GM06990 (cell line): Measurements from ENCODE around the gene SCUBE1.

ENCODE experiments used
- DNase-seq: peaks from one replicate; pipeline ENCODE4 v3.0.0-alpha.2; 2011; ENCODE audit not compliant: insufficient read length; ENCODE audit errors: extremely low read depth
- H3K27me3 ChIP-seq: replicated peaks from 2 replicates; pipeline ENCODE4 v1.6.0; 2011; ENCODE audit warnings: low read length; ENCODE audit not compliant: control insufficient read depth, insufficient read depth
- H3K36me3 ChIP-seq: 2 replicates; pipeline ENCODE4 v1.5.1; 2011; ENCODE audit warnings: low read length; ENCODE audit not compliant: control insufficient read depth, insufficient read depth
- H3K4me3 ChIP-seq: replicated peaks from 2 replicates; pipeline ENCODE4 v1.5.1; 2011; ENCODE audit warnings: low read depth, mild to moderate bottlenecking, control low read depth, low read length
- TF ChIP-seq, protein P1 (sequence below): IDR thresholded peaks from 2 replicates; pipeline ENCODE4 v1.5.1; 2011; ENCODE audit warnings: low read length, control low read depth, mild to moderate bottlenecking, inconsistent platforms; ENCODE audit not compliant: insufficient read depth, poor library complexity, severe bottlenecking

The SCUBE1 gene

DNA sequence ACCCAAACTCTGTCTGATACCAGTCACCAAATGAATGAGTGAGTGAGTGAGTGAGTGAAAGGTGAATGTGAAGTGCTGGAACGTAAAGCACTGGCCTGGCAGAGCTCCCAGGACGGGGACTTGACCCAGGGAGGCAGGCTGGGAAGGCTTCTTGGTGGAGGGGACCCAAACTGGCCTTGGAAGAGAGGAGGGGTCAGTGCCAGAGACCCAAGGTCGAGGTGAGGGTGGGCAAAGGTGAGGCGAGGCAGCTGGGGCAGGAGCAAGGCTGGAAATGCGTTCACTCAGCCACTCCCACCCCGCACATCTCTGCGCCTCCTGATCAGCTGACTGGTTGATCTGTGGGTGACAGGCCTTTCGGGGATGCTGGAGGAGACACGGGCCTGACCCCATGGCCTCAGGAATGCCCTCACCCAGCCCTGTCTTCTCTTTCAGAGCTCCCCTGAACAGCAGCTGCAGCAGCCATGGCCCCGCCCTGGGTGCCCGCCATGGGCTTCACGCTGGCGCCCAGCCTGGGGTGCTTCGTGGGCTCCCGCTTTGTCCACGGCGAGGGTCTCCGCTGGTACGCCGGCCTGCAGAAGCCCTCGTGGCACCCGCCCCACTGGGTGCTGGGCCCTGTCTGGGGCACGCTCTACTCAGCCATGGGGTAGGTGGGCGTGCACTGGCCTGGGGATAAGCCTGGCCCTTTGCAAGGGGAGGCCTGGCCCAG, 184.2 kb downstream of the SCUBE1 start:
- TF ChIP-seq, protein P1, sequence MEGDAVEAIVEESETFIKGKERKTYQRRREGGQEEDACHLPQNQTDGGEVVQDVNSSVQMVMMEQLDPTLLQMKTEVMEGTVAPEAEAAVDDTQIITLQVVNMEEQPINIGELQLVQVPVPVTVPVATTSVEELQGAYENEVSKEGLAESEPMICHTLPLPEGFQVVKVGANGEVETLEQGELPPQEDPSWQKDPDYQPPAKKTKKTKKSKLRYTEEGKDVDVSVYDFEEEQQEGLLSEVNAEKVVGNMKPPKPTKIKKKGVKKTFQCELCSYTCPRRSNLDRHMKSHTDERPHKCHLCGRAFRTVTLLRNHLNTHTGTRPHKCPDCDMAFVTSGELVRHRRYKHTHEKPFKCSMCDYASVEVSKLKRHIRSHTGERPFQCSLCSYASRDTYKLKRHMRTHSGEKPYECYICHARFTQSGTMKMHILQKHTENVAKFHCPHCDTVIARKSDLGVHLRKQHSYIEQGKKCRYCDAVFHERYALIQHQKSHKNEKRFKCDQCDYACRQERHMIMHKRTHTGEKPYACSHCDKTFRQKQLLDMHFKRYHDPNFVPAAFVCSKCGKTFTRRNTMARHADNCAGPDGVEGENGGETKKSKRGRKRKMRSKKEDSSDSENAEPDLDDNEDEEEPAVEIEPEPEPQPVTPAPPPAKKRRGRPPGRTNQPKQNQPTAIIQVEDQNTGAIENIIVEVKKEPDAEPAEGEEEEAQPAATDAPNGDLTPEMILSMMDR, result no peak
- H3K27me3 ChIP-seq, result no peaks in the 10 kb centered on the region
- no peak overlapping the region for H3K4me3 ChIP-seq
- 0 out of 2 replicates have a peak, but pooled peaks cover 1% of the 10 kb centered on the region for H3K36me3 ChIP-seq
- no peak for DNase-seq

DNA sequence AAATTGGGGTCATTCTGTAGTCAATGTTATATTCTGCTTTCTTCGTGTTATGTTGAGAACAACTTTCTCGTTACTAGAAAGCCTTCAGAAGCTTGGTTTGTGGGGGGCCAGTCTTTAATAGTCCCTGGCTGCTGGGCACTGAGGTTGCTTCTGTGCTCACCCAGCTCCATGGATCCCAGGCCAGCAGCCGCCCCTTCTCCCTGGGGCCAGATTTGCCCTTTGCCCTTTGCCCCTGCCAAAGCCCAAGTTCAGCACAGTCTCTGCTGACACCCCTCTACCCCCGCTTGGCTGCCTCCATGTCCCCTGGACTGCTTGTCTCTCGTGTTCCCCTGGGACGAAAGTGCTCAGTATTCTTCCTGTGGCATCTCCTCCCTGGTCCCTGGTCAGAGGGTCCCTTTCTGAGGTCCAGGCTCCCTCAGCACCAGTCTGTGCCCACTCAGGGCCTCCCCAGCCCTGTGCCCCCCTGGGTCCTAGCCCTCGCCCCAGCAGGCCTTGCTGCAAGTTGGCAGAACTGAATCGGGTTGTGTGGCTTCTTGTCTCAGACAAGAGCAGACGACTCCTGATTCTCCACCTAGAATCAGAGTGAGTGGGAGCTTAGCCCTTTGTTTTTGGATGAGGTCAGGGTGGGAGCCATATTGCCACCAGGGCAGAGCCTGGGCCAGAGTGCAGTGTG, 185.2 kb downstream of the SCUBE1 start:
- Histone ChIP-seq H3K27me3 (no peaks in the 10 kb centered on the region), H3K4me3 (no peak overlapping the region), H3K36me3 (0 out of 2 replicates have a peak, but pooled peaks cover 1% of the 10 kb centered on the region)
- no peak for DNase-seq
- TF ChIP-seq, protein P1, result no peak

DNA sequence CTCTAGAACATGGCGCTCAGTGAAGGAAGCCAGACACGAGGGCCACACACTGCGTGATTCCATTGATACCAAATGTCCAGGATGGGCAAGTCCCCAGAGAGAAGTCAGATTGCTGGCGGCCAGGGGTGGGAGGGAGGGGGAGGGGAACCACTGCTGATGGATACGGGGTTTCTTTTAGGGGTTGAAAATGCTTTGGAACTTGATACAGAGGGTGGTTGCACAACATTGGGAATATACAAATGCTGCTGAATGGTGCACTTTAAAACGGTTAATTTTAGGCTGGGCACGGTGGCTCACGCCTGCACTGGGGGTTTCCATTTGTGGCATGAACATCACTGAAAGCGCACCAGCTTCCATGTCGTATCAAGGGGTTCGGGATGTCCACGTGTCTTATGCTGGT, 186.8 kb downstream of the SCUBE1 start:
- H3K4me3 ChIP-seq, result no peak overlapping the region
- TF ChIP-seq, protein P1, result no peak
- DNase-seq, result no peak

DNA sequence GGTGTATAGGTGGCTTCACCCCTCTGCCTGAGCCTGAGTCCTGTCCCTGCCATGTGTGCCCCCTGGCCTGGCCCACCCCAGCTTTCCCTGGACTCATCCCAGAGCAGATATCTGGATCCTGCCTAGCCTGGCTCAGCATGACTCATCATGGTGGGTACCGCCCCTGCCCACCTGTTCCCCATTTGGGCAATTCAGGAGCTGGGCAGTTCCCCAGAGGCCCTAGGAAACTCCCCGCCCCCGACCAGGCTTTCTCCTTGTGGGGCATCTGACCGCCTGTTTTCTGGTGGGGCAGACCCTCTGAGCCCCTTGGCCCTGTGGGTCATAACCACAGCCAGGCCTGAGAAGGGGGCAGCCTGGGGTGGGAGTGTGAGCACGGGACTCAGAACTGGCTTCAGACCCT, 187.4 kb downstream of the SCUBE1 start:
- no peaks in the 10 kb centered on the region for H3K27me3 ChIP-seq
- DNase-seq, result no peak
- TF ChIP-seq, protein P1, result no peak
- H3K36me3 ChIP-seq, result no peaks in the 10 kb centered on the region
- H3K4me3 ChIP-seq, result no peak overlapping the region

More for the DNA sequence above, 186.8 kb downstream of the SCUBE1 start:
- Histone ChIP-seq H3K36me3 (no peaks in the 10 kb centered on the region), H3K27me3 (no peaks in the 10 kb centered on the region)

GRCh38 chr22:43154887-43155536, 188.2 kb downstream of the SCUBE1 start:
- Histone ChIP-seq H3K36me3 (no peaks in the 10 kb centered on the region), H3K4me3 (no peak overlapping the region), H3K27me3 (no peaks in the 10 kb centered on the region)
- TF ChIP-seq, protein P1, result no peak
- DNase-seq, result no peak
